T-helper 2 cell (primary cell): ENCODE data around the gene SH3PXD2A.

Source experiments
- DNase-seq, 5 experiments: peaks; one replicate each; pipeline versions ENCODE4 v3.0.0 to v3.0.0-alpha.2; 2012 to 2022

The SH3PXD2A gene

GRCh38 chr10:103597003-103597402 is 258.4 kb downstream of the SH3PXD2A start:
- DNase-seq: no peak

- DNase-seq: no peak
Measured at GRCh38 chr10:103595933-103596726, 259.2 kb downstream of the SH3PXD2A start.

GRCh38 chr10:103593022-103593570 is 262.3 kb downstream of the SH3PXD2A start:
- no peak for DNase-seq

DNA sequence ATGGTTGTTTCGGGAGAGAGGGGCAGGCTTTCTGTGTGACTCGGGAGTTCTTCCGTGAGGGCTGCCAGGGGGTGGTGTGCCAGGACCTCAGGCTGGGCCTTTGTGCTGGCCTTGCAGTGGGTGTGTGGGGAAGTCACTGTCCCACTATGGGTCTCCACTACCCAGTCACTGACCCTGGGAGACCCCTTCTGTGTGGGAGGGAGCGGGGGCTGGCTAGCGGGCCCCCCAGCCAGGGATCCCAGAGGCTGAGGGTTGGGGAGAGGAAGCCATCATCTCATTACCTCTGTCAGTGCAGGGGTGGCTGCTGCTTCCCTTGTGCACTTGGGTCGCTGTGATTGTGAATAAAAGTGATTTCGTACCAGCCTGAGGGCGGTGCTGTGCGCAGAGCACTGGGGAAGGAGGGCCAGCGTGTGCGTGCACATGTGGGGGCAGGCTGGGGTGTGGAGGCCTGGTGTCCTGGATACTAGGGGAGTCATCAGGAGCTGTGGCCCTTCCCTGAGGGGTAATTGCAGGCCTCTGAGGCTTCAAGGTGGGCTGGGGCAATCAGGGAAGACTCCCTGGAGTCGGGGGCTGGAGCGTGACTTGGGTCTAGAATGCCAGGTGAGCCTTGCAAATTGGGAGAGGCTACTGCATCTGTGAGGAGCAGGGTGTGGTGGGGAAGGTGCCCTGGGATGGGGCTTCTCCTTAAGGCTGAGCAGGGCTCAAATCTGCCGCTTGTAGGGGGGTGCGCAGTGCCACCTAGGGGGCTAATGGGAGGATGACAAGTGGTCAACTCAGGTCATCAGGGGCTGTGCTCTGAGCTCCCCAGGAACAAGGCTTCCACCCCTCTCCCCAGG is 263.0 kb downstream of the SH3PXD2A start:
- peak in 3 of 5 experiments; percentile 9 to 31 (median 14) for DNase-seq

- no peak for DNase-seq
Measured at GRCh38 chr10:103590744-103591291, 264.6 kb downstream of the SH3PXD2A start.

DNA sequence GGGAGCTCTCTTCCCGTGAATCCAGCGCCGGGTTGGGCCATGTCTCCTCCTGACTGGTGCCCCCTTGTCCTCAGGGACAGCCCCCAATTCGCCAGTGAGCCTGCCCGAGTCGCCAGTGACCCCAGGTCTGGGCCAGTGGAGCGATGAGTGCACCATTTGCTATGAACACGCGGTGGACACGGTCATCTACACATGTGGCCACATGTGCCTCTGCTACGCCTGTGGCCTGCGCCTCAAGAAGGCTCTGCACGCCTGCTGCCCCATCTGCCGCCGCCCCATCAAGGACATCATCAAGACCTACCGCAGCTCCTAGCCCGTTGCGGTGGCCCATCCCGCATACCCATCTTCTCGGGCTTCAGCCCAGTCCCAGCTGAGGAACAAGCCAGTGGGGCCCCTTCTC is 265.3 kb downstream of the SH3PXD2A start:
- DNase-seq: no peak

DNA sequence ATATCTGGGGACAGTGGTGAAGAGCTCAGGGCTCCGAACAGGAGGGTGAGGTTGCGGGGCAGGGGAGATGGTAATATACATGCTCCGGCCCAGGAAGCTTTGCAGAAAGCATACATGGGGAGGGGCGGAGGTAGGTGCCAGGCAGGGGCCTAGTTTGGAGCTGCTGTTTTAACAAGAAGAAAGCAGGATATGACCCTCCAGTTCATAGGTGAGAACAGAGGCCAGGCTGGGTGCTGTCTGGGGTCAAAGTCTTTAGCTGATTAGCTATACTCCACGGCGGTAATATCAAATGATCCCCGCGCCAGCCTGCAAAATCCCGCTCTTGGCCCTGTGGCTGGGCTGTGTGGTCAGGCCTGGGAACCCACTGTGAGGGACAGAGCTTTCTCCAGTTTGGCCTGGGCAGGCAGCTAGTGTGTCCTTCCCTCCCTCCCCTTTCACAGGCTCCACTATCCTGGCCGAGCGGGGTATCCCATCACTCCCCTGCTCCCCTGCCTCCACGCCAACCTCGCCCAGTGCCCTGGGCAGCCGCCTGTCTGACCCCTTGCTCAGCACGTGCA is 266.2 kb downstream of the SH3PXD2A start:
- DNase-seq: no peak

DNA sequence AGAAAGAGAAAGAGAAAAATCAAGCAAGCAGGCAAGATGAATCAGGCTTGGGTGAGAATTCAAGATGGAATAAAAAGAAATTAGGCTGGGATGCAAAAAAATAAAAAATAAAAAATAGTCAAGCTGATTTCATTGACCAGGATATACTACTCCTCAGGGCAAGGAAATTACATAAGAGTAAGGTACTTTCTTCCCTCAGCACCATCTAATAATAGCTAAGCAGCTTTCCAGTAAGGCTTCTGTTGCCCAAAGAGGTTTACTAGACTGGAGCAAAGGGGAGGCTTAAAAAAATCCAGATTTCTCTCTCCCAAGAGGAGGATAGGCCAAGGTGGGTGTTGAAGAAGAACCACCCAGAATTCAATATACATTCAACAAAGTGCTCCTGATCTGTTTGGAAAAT is 268.3 kb downstream of the SH3PXD2A start:
- DNase-seq: no peak

GRCh38 chr10:103585011-103585405 is 270.4 kb downstream of the SH3PXD2A start:
- DNase-seq: no peak

DNA sequence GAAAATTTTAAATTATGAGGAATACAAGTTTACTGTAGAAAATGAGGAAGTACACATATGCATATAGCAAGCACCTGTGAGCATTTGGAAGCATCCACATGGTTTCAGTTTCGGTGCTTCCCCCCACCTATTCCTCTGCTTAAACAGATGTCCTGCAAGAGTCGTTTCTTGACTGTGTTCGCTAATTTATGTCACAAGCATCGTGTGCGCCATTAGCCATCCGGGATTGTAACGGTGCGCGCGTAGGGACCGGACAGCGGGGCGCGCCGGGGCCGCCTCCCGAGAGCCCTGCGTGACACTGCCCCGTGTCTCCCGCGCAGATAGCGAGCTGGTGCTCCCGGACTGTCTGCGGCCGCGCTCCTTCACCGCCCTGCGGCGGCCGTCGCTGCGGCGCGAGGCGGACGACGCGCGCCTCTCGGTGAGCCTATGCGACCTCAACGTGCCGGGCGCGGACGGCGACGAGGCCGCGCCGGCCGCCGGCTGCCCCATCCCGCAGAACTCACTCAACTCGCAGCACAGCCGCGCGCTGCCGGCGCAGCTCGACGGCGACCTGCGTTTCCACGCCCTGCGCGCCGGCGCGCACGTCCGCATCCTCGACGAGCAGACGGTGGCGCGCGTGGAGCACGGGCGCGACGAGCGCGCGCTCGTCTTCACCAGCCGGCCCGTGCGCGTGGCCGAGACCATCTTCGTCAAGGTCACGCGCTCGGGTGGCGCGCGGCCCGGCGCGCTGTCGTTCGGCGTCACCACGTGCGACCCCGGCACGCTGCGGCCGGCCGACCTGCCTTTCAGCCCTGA is 271.0 kb downstream of the SH3PXD2A start:
- DNase-seq: peak; percentile 18 to 97 (median 51)

- no peak for DNase-seq
Measured at GRCh38 chr10:103583871-103584215, 271.5 kb downstream of the SH3PXD2A start.

- DNase-seq: no peak
Measured at GRCh38 chr10:103582331-103583123, 272.8 kb downstream of the SH3PXD2A start.

DNA sequence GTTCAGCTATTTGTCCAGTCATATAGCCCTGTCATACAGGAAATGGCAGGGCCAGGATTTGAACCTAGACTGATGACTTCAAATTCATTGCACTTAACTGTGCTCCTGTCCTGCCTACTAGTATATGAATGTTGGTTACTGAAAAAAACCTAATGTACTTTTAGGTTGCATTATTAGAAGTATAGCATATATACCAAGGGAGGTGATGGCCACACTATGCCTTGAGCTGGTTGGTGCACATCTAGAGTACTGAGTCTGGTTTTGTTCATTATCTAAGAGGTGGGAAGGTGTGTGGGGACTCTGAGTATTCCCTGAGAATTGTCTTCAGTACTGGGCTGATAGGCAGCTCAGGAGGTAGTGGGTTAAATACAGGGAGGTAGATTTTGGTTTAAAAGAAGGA is 273.9 kb downstream of the SH3PXD2A start:
- DNase-seq: peak in 1 of 5 experiments; percentile 21

DNA sequence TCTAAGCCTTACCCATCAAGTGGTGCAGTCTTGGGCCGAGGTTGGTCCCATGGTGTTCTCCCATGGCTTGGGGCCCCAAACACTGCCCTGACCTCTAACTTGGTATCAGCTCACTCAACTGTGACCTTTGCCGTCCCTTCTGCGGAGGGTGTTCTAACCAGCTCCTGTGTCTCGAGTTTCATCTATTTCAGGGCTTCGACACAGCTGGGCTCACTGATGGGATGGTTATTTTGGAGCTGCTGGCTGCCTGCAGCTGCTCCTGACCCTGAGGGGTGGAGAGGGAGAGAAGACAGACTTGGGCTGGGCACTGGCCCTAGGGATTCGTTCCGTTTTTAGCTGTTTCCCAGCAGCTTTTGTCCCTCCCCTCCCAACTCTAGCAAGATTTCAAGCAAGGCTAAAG is 274.9 kb downstream of the SH3PXD2A start:
- no peak for DNase-seq

DNA sequence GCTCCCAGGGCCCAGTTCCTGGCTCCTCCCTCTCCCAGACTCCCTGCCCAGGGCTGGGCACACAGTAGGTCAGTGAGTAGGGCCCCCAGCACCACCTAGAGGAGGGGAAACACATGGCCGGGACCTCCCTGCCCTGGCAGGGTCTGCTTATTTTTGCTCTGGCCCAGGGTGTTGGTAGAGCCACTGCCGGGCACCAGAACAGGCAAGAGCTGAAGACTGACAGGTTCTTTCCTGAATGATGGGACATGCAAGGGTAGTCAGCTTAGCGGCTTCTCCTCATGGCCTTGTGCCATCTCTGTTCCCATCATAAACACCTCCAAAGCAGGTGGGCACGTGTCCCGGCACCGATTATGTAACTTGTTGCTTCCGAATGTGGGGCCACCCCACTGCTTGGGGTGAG is 275.4 kb downstream of the SH3PXD2A start:
- DNase-seq: no peak

DNA sequence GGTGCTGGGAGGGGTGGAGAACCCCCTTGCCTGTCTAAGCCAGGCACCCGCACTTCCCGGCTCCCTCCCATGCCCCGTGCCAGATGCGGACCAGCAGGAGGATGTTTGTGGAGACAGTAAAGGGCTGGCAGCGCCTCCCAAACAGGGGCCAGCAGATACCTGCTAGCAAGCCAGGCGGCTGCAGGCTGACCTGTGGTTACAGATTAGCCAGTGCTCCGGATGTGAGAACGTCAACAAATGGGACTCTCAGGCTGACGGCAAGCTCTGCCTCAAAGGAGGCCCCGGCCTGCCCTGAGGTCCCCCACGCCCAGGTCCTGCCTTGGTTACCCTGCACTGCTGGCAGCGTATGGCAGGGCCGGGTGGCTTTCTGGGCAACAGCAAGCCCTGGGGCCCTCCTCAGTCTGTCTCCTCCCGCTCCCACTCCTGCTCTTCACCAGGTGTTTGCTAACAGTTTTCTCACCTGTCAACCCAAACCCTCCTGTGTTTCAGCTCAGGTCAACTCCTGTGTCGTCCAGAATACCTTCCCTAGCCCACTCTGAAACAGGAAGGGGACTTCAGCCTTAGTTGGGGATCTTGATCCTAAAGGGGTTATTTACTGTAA is 276.5 kb downstream of the SH3PXD2A start:
- no peak for DNase-seq

- no peak for DNase-seq
Measured at GRCh38 chr10:103576862-103577261, 278.5 kb downstream of the SH3PXD2A start.

DNA sequence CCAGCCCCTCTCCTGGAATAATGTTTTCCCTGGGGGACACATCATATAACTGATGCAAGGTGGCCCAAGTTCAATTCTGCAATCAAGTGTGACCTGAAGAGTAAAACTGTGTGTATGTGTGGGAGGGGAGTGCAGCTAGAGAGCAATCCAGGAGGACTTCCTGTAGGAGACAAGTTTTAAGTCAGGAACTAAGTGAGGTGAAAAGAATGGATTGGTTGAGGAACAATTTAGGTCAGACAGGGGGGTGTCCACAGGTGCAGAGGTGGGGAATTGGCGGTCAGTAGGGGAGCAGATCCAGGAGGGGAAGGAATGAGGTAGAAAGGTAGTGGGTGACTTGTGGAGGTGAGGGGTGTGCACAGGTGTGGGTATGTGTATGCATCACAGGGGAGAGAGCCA is 279.3 kb downstream of the SH3PXD2A start:
- no peak for DNase-seq

DNA sequence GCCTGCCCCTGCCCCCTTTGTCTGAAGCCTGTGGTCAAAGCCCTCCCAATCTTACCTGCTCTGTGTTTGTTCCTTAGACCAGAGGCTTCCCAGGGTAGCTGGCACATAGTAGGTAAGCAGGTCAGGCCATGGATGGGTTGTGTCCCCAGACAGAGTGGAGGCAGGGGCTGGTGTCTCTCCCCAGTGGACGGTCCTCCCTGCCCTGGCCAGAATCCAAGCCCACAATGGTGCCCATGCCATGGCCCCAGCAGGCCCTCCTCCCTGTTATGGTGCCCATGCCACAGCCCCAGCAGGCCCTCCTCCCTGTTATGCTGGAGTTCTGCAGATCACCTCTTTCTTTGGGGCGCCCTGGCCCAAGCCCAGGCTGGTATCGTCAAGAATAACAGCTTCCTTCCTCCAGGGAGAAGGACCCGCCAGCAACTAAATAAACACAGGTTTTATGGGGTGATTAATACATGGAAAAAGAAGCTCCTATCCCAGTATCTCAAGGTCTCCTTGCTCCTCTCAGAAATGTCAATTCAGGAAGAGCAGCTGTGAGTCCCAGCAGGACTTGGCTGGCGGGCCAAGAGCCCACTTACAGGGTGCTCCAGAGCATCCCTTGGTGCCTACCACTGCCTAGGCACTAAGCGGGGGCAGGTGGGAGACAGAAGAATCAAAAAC is 279.8 kb downstream of the SH3PXD2A start:
- no peak for DNase-seq
